ENCODE results near the gene OOSP2.

The OOSP2 gene

GRCh38 chr11:60078745-60079144 lies 38.5 kb downstream of the OOSP2 start:
- DNase-seq (ENCODE audit: low read depth, low spot score), result no peak

GRCh38 chr11:60080535-60080934 lies 40.3 kb downstream of the OOSP2 start:
- no peak for DNase-seq (ENCODE audit: low read depth, low spot score)

- no peak for DNase-seq (ENCODE audit: low read depth, low spot score)
Observed at GRCh38 chr11:60084631-60085273, 44.5 kb downstream of the OOSP2 start.

- DNase-seq (ENCODE audit: low read depth, low spot score), result no peak
Observed at GRCh38 chr11:60085909-60086308, 45.7 kb downstream of the OOSP2 start.

- no peak for DNase-seq (ENCODE audit: low read depth, low spot score)
Observed at GRCh38 chr11:60087239-60087638, 47.0 kb downstream of the OOSP2 start.

GRCh38 chr11:60088364-60088763 lies 48.2 kb downstream of the OOSP2 start, which contains the start of gene MS4A2:
MS4A2 (plus strand) TSS chr11:60088664; CDS start chr11:60088766, 102 bp downstream.
- DNase-seq (ENCODE audit: low read depth, low spot score), result no peak

- DNase-seq (ENCODE audit: low read depth, low spot score), result no peak
Observed at GRCh38 chr11:60095477-60096120, 55.4 kb downstream of the OOSP2 start.

GRCh38 chr11:60097189-60097588 lies 57.0 kb downstream of the OOSP2 start:
- DNase-seq (ENCODE audit: low read depth, low spot score), result no peak

Data from astrocyte of the hippocampus (primary cell).